Non-pigmented ciliary epithelial cell (primary cell): ENCODE measurements around the gene INHBE.

Experiments
- DNase-seq: peaks from one replicate; pipeline ENCODE4 v3.0.0-alpha.2; 2010; ENCODE audit warnings: low read depth

INHBE gene

GRCh38 chr12:57461276-57461916 lies 6.3 kb downstream of the INHBE start:
- no peak for DNase-seq

GRCh38 chr12:57461917-57462250 lies 6.8 kb downstream of the INHBE start:
- no peak for DNase-seq

DNA sequence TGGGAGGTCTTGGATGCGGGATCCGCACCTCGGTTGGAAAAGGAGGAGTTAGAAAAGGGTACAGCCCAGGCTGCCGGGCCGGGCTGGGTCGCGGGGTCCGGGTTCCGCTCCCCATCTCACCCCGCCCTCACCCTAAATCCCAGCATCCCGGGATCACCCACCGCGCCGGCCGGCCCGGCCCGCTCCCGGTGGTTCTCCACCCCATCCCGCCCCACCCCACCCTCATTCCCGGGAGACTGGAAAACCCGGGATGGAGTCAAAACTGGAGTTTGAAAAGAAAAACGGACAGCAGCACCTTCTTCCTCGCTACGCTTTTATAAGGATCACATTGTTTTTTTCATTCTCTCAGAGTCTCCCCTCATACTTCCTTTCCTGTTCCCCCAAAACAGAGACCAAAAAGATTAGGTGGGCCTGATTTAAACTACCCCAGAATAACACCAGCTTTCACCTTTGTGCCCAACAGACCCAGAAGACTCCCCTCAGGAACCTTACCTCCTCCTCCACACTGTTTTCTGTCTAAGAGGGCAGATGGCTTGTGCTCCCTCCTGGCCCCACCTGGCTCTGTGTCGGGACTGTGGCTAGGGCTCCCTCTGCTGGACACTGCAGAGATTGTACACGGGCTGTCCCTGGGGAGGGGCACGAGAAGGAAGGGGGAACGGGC lies 7.3 kb downstream of the INHBE start:
- no peak for DNase-seq

DNA sequence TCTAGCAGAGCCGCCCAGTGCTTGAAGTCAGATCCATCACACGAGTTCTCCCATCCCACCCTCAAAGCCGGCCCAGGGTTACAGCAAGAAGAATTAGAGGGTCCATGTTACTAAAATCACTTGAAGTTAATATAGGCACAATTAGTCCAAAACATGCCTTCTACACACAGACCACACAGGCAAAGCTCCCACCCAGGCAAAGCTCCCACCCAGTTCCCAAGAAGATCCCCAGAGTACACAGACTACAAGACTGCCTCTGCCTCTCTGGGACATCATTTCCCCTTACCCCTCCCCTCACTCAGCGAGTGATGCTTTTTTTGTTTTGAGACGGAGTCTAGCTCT lies 7.8 kb downstream of the INHBE start:
- no peak for DNase-seq

GRCh38 chr12:57464569-57464968 lies 9.5 kb downstream of the INHBE start:
- no peak for DNase-seq

DNA sequence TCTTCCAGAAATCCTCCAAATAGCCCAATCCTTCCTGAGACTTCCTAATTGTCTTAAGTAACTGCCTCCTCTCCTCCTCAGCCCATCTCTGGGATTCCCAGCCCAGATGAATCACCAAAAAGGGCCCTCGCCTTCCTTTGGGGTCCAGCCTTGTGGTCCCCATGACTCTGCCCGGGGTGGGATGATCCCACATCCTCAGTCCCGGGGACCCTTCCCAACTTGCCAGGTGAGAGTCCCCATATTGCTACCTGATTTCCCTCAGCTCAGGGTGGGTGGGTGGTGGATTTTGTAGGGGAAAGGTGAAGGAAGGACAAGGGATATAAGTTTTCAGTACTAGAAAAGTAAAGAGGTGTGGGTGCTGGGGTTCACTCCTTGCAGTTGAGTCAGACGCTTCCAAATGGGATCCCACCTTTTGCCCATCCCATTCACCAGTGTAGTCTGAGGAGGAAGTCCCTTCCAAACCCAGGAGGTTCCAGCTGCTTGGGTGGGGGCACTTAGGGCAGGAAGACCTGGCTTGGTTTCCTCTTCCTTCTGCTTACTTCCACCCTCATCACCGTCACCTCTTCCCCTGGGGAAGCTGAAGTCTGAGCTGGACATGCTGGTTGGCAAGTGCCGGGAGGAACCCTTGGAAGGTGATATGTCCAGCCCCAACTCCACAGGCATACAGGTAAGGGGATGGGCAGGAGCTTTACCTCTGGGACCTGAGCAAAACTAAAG lies 10.1 kb downstream of the INHBE start:
- no peak for DNase-seq

DNA sequence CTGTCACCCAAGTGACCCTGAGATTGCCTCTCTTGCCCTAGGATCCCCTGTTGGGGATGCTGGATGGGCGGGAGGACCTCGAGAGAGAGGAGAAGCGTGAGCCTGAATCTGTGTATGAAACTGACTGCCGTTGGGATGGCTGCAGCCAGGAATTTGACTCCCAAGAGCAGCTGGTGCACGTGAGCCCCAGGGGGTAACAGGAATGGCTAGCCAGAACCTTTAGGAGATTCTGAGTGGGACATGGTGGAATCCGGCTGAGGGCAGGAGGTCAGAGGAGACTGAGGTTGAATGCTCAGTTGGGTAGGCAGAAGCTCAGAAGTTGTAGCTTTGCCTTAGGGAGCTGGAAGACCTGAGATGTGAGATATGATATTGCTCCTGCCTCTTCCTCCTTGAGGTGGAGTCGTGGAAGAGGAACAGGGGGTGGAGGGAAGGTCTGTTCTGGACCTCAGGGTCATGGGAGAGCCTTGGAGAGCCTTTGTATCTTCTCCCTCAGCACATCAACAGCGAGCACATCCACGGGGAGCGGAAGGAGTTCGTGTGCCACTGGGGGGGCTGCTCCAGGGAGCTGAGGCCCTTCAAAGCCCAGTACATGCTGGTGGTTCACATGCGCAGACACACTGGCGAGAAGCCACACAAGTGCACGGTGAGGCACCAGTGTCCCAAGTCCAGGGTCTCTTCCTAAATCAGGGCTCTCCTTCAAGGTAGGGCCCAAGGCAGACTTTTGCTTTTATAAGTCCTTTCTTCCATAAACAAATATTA lies 10.8 kb downstream of the INHBE start:
- no peak for DNase-seq

DNA sequence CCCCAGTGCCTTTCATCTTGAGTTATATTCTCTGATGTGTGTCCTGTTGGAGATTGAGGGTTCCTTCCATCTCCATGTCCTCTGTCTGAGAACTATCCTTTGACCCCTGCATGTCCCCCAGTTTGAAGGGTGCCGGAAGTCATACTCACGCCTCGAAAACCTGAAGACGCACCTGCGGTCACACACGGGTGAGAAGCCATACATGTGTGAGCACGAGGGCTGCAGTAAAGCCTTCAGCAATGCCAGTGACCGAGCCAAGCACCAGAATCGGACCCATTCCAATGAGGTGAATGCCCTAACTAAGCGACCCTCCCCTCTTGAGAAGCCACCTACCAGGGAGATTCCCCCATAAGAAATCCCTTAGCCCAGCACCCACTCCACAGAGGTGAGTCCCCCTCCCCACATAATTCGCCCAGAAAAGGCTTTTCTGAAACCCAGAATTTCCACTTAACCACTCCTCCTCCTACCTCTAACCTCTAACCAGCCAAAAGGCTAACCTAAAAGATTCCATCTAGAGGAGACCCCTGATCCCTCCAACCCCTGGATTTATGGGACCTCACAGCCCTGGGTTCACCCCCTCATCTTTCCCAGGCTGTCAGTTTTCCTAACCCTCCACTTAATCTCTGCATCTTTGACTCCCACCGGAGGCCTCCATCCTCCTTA lies 12.2 kb downstream of the INHBE start:
- no peak for DNase-seq

- no peak for DNase-seq
Measured at GRCh38 chr12:57467915-57468314, 12.8 kb downstream of the INHBE start.

DNA sequence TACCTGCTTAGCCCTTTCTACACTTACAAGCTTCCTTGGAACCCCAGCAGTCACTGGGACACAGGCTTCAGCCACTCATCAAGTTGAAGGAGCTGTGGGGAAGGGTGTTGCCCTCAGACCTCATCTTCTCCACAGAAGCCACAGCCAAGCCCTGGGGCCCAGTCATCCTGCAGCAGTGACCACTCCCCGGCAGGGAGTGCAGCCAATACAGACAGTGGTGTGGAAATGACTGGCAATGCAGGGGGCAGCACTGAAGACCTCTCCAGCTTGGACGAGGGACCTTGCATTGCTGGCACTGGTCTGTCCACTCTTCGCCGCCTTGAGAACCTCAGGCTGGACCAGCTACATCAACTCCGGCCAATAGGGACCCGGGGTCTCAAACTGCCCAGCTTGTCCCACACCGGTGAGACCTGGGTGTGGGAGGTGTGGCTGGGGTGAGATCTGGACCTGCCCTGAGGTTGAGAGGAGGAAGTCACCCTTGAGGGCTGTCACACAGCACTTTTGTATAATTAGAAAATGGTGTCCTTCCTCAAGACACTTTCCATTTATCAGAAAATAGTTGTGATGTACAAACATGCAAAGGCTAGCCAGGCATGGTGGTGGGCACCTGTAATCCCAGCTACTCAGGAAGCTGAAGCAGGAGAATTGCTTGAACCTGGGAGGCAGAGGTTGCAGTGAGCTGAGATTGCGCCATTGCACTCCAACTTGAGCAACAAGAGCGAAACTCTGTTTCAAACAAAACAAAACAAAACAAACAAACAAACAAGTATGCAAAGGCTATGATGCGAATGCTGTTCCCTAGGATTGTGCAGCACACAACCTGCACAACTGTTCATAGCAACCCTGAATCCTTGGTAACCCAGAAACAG lies 14.4 kb downstream of the INHBE start:
- no peak for DNase-seq

GRCh38 chr12:57470286-57470969 lies 15.3 kb downstream of the INHBE start:
- no peak for DNase-seq

DNA sequence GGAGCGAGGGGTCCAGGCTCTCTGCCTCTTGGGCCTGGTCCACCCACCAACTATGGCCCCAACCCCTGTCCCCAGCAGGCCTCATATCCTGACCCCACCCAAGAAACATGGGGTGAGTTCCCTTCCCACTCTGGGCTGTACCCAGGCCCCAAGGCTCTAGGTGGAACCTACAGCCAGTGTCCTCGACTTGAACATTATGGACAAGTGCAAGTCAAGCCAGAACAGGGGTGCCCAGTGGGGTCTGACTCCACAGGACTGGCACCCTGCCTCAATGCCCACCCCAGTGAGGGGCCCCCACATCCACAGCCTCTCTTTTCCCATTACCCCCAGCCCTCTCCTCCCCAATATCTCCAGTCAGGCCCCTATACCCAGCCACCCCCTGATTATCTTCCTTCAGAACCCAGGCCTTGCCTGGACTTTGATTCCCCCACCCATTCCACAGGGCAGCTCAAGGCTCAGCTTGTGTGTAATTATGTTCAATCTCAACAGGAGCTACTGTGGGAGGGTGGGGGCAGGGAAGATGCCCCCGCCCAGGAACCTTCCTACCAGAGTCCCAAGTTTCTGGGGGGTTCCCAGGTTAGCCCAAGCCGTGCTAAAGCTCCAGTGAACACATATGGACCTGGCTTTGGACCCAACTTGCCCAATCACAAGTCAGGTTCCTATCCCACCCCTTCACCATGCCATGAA lies 16.0 kb downstream of the INHBE start:
- no peak for DNase-seq

- no peak for DNase-seq
Measured at GRCh38 chr12:57471661-57472060, 16.6 kb downstream of the INHBE start.

GRCh38 chr12:57472391-57472790 lies 17.3 kb downstream of the INHBE start:
- DNase-seq: no peak

DNA sequence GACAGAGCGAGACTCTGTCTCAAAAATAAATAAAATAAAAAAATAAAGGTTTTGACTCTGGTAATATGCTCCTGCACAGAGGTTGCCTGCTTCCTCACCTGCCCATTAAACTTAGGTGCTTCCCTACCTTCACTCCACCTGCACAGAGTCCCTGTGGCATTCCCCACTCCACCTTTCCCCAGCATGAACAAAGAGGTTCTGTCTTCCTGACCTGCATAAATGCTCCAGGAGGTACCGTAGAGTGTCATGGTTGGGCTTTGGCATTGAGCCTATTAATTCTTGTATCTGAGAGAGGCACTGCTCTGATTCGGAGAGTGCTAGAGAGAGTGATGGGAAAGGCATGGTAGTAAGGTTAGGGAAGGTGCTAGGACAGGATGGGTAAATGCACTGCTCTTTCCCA lies 18.3 kb downstream of the INHBE start:
- no peak for DNase-seq

DNA sequence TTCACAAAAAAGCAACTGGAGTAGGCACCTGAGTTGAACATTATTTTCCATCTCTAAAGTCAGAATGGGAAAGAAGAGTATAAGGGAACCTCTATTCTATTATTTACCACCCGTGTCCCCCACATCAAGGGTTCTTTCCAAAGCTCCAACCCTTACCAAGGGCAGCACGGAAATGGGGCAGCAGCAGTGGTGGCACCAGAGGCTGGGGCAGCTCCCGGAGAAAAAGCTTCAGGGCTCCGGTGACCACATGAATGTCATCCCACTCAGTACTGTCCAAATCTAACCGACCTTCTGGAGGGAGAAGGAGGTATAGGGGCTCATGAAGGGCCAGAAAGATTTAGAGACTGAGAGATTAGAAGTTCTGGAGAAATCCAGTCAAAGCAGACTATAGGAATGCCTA lies 18.8 kb downstream of the INHBE start:
- no peak for DNase-seq

DNA sequence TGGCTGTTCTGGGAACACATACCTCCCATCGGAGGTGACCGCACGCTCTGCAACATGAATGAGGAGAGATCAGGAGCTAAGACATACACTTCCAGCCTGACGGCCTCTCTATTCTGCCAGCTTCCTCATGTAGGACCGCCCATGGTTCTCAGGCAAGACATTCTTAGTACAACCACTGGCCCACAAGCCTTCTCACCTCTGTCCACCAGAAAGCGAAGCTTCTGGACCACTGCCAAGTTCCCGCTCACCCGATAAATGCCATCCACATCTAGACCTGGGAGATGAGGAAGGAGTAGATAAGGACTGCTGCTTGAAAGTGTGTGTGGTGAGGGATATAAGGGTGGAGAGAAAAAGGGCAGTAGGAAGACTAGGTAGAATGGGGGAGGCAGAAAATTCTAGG lies 19.3 kb downstream of the INHBE start:
- DNase-seq: no peak

DNA sequence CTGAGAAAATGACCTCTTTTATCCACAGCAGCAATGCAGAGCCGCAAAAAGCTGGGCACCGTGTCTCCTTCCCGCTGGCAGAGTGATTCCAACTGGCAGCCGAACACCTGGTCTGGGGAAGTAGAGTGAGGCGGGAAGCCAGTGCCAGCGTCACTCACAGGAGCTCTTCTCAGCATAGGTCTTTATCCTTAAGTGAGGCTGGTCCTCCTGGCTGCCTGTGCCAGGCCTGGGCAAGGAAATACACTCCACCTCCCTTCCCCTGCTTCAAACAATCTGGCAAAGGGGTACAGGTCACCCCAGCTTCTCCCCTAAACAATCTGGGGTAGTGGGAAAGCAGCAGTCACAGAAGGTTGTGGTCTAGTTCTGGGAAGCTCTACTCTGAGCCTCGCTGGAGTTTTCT lies 19.8 kb downstream of the INHBE start:
- DNase-seq: no peak

GRCh38 chr12:57475271-57476161 lies 20.4 kb downstream of the INHBE start:
- no peak for DNase-seq
